ENCODE results near the gene MAPK8IP1. TPM values are rescaled to one million over a fixed set of nuclear protein-coding genes. Genes with fewer than 3 reads are reported as not detected.

The MAPK8IP1 gene
- total and polyA plus RNA-seq, 4 donors: 4.7 to 15.4 (median 5.7) TPM

DNA sequence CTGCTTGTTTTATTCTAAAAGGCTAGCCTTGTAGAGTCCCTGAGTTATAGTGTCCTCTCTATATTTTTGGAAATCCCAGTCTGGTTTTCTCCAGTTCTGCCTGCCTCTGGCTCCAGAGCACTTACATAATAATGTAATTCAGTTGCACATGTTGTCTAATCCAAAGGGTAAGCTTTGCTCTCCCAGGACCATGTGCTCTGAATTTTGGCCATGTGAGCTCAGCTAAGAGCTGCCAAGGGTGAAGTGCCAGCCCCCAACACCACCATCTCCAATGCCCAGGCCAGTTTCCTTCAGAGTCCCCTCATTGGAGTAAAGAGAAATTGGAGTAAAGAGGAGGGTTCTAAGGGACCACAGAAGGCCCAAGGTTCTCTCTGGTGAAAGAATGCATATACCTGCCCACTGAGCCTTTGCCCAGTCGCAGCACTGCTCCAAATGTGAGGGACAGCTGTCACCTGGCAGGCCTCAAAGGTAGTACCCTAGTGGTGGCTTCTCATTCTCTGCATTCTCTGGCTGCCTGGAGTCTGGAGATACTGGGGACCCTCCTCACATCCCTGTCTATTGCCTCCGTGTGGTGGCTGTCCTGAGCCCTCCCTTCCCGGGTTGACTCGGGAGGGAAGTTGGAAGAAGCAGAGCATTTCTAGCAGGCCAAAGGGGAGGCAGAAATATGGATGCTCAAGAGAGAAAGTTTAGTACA, 33.3 kb upstream of the MAPK8IP1 start:
- Histone ChIP-seq H3K36me3 (ENCODE audit: control insufficient read depth in 4 of 4, insufficient read depth in 4 of 4, low read length in 4 of 4) (peaks cover 0 to 10% (median 4%) of the 10 kb centered on the region in 4 donors), H3K27me3 (ENCODE audit: control insufficient read depth in 3 of 3, insufficient read depth in 3 of 3, low read length in 2 of 3) (no peaks in the 10 kb centered on the region), H3K4me3 (no peak overlapping the region), H3K9me3 (ENCODE audit: control insufficient read depth in 4 of 4, insufficient read depth in 3 of 4, low read length in 3 of 4) (no peaks in the 10 kb centered on the region), H3K9ac (ENCODE audit: insufficient read depth in 1 of 2, low read length in 2 of 2) (no peak overlapping the region), H3K4me1 (ENCODE audit: control insufficient read depth in 5 of 5, insufficient read depth in 5 of 5, low read length in 5 of 5) (peaks cover 10 to 31% (median 19%) of the 10 kb centered on the region in 5 donors), H3K27ac (ENCODE audit: low read depth in 1 of 2, low read length in 1 of 2) (peak overlapping the region; percentile 35 to 80)
- DNase-seq (no peak), ATAC-seq (ENCODE audit: insufficient read depth, low FRiP score) (no peak)
- 70 to 75% methylated on average over 4 of the region's 4 CpGs for WGBS, 2 donors
- TF ChIP-seq, protein P1, sequence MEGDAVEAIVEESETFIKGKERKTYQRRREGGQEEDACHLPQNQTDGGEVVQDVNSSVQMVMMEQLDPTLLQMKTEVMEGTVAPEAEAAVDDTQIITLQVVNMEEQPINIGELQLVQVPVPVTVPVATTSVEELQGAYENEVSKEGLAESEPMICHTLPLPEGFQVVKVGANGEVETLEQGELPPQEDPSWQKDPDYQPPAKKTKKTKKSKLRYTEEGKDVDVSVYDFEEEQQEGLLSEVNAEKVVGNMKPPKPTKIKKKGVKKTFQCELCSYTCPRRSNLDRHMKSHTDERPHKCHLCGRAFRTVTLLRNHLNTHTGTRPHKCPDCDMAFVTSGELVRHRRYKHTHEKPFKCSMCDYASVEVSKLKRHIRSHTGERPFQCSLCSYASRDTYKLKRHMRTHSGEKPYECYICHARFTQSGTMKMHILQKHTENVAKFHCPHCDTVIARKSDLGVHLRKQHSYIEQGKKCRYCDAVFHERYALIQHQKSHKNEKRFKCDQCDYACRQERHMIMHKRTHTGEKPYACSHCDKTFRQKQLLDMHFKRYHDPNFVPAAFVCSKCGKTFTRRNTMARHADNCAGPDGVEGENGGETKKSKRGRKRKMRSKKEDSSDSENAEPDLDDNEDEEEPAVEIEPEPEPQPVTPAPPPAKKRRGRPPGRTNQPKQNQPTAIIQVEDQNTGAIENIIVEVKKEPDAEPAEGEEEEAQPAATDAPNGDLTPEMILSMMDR (IDR thresholded peaks at IDR 0.05; ENCODE audit: control extremely low read depth, extremely low read depth): no peak

DNA sequence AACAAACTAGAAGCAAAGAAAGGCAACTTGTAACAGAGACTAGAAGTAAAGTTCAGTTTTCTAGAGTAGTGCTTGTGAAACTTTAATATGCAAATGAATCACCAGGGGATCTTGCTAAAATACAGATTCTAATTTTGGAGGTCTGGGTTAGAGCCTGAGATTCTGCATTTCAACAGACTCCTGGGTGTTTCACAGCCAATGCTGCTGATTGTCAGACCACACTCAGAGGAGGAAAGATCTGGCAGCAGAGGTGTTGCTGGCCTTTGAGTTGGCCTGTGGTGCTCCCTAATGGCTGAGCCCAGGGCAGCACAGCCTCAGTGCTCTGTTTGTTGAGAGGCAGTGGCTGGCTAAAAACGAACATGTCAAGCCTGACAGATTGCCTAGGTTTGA, 32.7 kb upstream of the MAPK8IP1 start:
- no peak for DNase-seq
- Histone ChIP-seq H3K27me3 (ENCODE audit: control insufficient read depth in 3 of 3, insufficient read depth in 3 of 3, low read length in 2 of 3) (no peaks in the 10 kb centered on the region), H3K9me3 (ENCODE audit: control insufficient read depth in 4 of 4, insufficient read depth in 3 of 4, low read length in 3 of 4) (no peaks in the 10 kb centered on the region), H3K9ac (ENCODE audit: insufficient read depth in 1 of 2, low read length in 2 of 2) (no peak overlapping the region), H3K4me3 (no peak overlapping the region), H3K36me3 (ENCODE audit: control insufficient read depth in 4 of 4, insufficient read depth in 4 of 4, low read length in 4 of 4) (peaks cover 0 to 14% (median 5%) of the 10 kb centered on the region in 4 donors), H3K4me1 (ENCODE audit: control insufficient read depth in 5 of 5, insufficient read depth in 5 of 5, low read length in 5 of 5) (peaks cover 15 to 36% (median 24%) of the 10 kb centered on the region in 5 donors), H3K27ac (ENCODE audit: low read depth in 1 of 2, low read length in 1 of 2) (peak overlapping the region; percentile 52 to 80)
- no peak for ATAC-seq (ENCODE audit: insufficient read depth, low FRiP score)
- 51 to 64% methylated on average over 1 of the region's 1 CpG for WGBS, 2 donors
- TF ChIP-seq, protein P1 (IDR thresholded peaks at IDR 0.05; ENCODE audit: control extremely low read depth, extremely low read depth): no peak

DNA sequence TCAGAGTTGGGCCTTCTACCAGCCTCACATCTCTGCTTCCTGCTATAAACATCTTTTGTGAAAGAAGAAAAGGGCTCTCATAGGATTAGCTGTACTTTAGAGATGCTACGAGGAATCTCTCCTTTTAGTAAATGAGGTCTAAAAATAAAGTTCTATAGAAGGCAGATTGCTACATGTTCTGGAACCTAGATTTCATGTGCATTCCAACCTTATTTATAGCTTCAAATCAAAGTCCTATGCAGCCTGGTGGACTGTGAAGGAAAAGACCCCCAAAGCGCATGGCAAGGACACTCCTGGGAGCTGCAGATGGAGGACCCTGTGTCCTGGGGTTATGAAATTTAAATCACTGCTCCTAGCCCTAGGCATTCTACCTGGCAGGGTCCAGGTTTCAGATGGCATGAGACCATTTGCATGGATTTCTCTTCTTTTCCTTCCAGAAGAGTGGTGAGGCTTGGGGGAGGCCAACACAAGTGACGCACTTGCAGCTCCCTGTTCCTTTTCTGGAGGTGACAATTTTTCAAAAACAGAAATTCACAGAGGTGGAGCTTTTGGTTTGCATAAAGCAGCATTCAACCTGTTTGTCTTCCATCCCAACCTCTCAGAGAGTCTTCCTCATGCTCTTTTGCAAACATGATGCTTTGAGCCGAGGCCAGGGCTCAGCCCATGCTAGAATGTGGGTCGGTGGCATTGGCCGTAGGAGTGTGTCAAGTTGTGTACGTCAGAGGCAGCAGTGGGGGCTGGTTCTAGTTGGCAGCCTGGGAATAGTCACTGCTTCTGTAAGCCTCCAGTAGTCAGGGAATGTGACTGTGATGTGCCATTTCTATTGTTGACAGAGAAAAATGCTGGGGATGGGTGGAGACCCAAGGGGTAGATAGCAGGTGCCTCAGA, 31.9 kb upstream of the MAPK8IP1 start:
- Histone ChIP-seq H3K27ac (ENCODE audit: low read depth in 1 of 2, low read length in 1 of 2) (peak overlapping the region; percentile 2 to 80), H3K9ac (ENCODE audit: insufficient read depth in 1 of 2, low read length in 2 of 2) (no peak overlapping the region), H3K4me1 (ENCODE audit: control insufficient read depth in 5 of 5, insufficient read depth in 5 of 5, low read length in 5 of 5) (peaks cover 22 to 42% (median 27%) of the 10 kb centered on the region in 5 donors), H3K4me3 (no peak overlapping the region), H3K27me3 (ENCODE audit: control insufficient read depth in 3 of 3, insufficient read depth in 3 of 3, low read length in 2 of 3) (no peaks in the 10 kb centered on the region), H3K9me3 (ENCODE audit: control insufficient read depth in 4 of 4, insufficient read depth in 3 of 4, low read length in 3 of 4) (no peaks in the 10 kb centered on the region), H3K36me3 (ENCODE audit: control insufficient read depth in 4 of 4, insufficient read depth in 4 of 4, low read length in 4 of 4) (peaks cover 0 to 14% (median 7%) of the 10 kb centered on the region in 4 donors)
- ATAC-seq (ENCODE audit: insufficient read depth, low FRiP score): no peak
- WGBS, 2 donors: 81 to 94% methylated on average over 7 of the region's 7 CpGs
- DNase-seq: no peak
- TF ChIP-seq, protein P1 (IDR thresholded peaks at IDR 0.05; ENCODE audit: control extremely low read depth, extremely low read depth): no peak

All from lung (tissue), 12 donors.